NCI-H1694 (cell line): Measurements from ENCODE around the gene MPP3.

ENCODE experiments used
- DNase-seq: peaks from one replicate; lab custom pipeline; 2025; lab: John Stamatoyannopoulos, UW

Gene MPP3

DNA sequence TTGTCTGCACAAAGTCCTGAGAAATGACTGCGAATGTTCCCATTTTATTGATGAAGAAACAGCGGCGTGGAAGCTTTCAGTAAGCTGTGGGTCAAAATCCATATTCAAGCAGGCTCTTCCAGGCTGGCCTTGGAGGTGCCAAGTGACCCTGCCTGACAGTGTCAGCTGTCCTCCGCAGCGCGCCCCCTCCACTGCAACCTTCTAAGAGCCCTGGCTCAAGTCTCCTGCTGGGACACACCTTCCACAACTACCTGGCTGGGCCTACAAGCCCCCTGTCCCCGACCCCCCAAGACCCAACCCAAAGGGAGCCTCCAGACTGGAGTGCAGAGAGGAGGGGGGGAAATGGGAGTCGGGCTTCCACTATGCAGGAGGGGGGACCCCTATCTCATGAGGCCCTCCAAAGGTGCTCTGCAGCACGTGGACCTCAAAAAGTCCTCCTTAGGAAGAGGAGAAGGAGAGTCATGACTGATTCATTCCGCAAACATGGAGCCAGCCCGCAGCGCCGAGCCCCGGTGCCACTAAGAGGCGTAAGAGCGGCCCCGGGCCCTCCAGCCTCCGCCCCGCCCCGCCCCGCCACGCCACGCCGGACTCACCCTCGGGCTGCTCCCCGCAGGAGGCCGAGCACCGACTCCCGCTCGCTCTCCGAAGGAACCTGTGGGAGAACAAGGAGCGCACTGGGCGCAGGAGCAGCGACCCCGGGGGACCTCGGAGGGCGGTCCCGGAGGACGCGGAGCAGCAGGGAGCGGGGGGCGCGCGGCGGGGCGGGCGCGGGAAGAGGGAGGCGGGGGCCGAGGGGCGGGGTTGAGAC lies 574 bp downstream of the MPP3 start:
- DNase-seq, result no peak

DNA sequence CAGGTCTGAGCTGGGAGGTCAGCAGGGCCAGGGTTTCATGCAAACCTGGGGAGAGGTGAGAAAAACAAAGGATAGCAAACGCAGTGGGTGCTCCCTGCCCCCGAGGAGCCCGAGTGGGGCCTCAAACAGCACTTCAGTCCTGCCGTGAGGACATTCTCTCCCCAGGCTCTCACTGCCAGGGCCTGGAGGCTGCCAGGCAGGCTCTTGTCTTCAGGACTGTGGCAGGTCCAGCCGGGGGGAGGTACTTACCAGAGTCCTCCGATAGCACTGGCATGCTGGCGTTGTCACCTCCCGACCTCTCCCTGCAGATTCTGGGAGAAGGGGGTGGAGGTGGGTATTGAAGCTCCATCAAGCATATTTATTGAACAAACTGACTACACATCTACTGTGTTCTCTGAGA lies 1.3 kb downstream of the MPP3 start:
- no peak for DNase-seq

DNA sequence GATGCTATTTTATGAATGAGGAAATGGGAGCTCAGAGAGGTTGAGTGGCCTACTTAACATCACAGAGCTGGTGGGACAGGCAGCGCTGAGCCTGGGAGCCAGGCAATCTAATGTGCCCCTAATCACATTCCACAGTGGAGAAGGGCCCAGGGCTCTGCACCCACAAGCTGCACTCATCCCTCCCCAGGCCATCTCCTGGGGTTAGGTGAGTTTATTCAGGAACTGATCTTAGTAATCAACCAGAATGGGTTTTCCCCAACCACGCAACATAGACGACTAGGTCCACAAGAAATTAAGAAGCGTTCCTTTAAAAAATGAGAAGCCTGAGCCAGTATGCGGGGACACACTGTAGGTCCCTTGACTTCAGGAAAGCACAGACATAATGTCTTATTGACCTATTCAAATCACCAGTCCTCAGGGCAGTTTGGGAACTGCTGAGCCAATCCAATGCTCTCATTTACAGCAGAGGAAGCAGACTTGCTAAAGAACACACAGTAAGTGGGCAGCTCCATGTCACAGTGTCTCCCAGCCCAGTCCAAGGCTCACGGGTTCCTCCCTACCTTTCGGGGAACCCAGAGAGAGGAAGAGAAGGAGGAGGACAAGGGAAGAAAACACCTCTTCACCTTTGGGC lies 2.3 kb downstream of the MPP3 start:
- DNase-seq, result no peak

DNA sequence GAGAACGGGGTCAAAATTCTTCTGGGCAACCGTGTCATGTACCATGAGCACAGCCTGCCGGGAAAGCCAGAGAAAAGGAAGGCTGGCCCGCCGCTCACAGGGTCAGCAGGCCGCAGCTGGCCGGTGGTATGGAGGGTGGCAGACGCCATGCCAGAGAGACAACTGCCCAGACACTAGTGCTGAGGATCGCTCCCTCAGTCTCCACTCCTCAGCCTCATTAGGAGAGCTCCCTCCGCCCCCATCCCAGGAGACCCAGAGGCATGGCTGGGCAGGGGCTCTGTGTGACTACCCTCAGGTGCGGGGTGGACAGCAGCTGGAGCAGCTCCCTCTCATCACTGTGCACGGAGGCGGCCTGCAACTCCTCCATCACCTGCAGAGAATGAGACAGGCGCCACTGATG lies 3.2 kb downstream of the MPP3 start:
- DNase-seq, result no peak

DNA sequence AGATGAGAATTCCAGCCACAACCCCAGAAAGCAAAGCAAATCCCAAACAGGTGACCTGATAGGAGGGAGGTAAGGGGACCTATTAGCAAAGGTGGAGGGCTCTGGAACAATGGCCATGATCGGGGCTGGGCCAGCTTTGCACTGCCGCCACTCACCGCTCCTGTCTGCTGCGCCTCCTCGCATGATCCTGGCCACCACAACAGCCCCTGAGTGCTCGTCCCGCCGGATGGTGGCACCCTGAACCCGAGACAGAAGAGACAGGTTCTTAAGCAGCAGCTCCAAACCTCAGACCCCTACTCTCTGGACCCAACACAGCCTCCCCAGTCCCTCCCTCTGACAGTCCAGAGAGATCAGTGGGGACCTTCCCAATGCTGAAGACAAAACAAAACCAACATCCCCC lies 5.3 kb downstream of the MPP3 start:
- no peak for DNase-seq

DNA sequence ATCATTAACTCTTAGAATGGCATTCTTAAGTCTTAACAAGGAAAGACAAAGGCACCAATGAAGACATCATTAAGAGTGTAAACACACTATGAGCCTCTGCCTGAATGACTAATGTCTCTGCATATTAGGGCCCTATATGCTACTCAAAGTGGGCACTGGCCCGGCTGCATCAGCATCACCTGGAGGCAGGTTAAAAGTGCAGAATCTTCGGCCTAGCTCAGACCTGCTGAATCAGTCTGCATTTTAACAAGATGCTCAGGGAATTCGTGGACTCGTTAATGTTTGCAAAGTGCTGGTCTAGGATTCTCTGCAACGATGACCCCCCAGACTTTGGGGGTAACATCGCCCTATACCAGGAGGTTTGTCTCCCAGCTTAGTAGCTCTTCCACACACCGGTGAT lies 6.7 kb downstream of the MPP3 start:
- no peak for DNase-seq

DNA sequence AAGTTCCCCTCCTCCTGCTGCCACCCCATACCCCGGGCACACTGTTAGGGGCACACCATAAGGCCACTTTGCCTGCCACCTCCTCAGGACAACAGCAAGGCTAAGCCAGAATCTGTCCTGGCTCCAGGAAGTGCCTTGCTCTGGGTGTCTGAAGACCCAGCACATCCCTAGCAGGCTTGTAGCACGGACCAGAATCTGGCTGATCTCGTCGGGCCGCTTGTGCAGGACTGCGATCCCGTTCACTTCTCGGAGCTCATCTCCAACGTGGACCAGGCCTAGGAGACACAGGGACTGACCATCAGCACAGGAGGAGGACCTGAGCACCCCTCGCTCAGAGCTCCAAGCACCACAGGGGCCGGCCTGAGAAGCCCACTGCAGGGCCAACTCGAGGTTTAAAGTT lies 7.4 kb downstream of the MPP3 start:
- no peak for DNase-seq

DNA sequence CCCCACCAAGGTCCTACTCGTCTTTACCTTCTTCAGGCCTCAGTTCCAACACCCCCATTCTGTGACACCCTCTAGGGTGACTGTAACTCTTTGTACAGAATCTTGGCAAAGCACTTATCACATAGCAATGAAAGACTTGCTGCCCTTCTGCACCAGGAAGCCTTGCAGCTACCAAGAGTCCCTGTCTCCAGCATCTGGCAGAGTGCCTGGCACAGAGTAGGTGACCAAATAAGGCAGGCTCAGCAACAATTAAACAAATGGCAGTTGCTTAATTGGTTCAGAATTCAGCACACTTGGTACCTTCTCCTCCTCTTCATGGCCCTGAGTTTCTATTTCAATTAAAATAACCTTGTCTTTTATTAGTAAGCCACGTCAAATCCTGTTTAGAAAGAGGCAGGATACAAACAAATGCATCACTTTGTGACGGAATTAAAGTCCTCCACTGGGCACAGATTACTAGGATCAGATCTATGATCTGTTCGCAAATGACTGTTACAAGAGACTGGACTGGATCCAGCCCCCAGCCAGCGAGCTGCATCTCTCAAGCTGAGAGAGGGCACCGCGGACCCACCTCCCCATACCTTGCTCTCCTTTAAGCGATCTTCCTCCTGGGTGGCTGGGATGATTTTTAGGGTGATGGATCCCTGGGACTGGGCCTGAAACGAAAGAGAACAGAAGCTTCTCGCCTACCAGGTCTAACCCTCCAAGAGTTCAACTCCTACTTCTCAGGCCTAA lies 9.4 kb downstream of the MPP3 start:
- DNase-seq, result no peak

DNA sequence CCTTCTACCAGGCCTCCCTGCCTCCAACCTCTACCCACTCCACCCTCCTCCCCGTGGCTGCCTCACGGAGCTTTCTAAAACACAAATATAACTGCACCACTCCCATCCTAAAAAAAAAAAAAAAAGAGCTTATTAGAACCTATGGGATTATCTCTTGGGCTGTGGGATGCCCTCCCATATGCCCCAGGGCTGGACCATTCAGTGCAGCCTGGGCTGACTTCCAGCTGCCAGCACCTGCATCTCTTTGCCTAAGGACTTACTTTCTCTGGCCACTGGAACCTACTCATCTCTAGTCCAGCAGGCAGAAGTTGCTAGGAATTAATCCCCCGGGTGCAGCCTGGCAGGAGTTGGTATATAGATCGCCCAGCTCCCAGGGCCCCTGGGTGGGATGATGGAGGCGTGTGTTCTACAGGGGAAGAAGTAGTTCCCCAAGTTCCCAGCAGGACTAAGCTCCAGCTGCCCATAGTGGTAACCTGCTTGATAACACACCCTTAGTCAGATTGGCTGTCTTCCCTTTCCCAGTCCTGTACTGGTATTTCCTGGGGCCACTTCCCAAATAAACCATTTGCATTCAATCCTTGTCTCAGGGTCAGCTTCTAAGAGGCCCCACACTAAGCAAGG lies 10.3 kb downstream of the MPP3 start:
- DNase-seq, result no peak

DNA sequence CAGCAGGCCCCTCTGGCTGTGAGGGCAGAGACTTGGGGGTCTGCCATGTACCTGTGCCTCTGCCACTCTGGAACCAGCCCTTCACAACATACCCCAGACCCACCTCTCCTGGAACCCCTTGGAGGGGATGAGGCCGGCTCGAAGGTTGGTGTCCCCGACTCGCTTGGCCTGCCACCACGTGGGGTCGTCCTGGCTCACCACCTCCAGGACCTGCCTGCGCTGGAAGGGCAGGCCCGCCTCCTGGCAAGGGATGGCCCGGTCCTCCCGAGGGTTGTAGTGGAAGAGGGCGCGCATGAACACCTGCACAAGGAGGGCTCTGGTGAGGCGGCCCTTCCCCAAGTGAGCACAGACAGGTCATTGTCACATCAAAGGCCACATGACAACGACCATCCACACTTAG lies 12.2 kb downstream of the MPP3 start:
- no peak for DNase-seq

DNA sequence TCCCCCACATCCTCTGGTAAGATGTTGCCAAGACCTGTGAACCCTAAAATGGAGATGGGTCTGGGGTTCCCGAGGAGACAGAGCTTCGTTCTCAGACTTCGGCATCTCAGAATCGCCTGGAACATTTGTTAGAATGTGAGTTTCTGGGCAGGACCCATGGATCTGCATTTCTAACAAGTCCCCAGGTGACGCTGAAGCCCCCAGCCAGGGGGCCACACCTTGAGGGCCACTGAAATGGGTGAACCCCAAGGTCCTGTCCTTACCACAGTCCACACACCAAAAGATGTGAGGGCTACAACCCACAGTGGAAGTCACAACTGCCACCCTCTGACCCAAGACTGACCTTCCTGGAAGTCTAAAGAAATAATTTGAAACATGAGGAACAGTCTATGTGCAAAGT lies 14.0 kb downstream of the MPP3 start:
- no peak for DNase-seq

DNA sequence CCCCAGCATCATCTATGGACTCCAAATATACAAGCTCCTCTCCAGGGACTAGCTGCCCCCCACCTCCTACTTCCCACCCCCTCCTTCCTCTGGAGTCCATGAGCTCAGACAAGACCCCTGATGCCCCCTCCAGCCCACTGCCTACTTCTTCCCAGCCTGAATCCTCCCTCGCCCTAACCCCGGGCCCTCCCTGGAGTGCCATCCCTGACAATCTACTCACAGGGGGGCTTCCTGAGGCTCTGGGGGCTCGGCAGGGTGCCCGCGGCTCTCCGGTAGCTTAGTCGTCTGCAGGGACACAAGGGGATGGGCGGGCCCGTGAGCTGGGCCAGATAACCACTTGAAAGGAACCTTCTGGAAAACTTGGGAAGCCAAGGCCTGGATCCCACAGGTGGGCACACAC lies 15.1 kb downstream of the MPP3 start:
- DNase-seq, result no peak

DNA sequence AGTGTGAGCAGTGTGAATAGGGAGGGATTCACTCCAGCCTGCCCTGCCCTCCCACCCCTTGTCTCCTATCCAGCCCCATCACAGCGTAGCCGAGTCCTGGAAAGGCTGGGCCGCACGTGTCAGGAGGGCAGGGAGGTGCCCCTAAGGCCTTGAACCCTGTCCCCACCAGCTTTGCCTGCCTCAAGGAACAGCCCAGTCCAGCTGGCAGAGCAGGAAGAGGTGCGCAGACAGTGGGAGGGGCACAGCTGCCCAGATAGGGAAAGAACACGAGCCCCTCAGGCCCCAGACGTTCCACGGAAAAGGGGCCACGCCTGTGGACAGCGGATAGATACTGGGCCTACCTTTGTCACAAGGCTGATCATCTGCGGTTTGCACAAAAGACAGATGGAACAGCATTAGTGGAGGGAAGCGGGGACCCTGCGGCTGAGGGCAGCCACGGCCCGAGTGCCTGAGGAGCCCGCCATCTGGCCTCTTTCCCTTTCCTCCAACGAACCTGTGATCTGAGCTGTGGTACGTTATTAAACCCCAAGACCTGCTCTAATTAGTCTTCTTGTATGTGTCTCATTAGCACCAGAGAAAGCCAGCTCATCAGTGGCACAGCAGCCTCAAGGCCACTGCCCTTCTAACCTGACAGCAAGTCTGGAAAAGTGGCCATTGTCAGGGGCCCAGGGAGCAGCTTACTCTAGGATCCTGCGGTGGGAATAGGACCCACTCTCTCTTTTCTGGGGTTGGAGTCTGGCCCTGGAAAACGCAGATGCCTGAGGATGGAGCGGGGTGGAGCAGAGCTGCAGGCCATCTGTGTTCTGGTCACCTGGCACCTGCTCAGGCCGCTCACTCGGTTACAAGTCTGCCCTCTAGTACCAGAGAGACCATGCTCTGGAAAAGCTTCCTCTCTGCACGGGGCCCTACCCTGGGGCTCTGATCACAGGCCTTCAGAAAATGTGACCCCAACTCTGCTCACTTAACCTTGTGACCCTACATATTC lies 16.3 kb downstream of the MPP3 start:
- DNase-seq, result no peak

DNA sequence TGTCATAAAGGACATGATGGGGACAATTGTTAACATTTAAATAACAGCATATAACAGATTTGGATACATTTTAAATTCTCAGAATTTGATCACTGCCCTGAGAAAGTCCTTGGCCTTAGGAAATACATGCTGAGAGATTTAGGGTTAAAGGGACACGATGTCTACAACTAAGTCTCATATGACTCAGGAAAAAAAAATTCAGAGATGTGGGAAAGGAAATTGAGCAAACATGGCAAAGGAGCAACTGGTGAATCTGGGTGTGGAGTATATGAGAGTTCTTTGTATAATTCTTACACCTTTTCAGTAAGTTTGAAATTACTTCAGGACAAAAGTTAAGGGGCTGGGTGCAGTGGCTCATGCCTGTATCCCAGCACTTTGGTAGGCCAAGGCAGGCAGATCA lies 18.2 kb downstream of the MPP3 start:
- no peak for DNase-seq

DNA sequence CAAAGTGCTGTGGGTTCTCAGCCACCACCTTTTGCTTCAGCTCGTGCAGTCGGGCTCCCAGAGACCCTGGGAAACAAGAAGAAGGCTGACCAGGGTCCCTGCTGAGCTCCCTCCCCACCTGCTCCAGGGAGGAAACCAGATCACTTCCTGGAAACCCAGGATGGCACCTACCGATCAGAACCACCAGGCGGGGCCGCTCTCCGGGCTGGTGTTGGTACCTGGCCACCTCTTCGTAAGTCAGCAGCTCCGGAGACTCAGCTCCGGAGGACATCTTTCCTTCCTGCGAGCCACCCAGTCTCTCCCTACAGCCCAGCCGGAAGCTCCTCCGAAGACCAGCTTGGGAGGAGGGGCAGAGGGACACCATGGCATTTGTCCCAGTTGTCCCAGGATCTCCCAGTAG lies 18.9 kb downstream of the MPP3 start:
- DNase-seq, result no peak

DNA sequence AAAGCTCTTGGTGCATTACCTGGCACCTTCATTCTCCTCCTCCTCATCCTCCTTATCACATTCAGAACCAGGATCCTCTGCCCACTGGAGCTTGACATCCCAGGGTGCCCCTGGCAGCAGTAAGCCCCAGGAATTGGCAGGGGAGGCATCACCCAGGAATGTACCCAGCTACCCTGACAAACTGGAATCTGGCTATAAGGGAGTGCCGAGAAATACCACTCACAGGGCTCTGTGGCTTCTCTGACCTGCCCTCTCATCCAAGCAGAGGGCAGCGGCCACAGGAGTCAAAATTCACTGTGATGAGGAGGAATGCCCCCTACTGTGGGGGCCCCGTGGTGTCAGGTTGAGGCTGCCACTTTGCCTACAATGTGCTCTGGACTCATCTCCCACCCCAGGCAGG lies 19.6 kb downstream of the MPP3 start:
- no peak for DNase-seq

DNA sequence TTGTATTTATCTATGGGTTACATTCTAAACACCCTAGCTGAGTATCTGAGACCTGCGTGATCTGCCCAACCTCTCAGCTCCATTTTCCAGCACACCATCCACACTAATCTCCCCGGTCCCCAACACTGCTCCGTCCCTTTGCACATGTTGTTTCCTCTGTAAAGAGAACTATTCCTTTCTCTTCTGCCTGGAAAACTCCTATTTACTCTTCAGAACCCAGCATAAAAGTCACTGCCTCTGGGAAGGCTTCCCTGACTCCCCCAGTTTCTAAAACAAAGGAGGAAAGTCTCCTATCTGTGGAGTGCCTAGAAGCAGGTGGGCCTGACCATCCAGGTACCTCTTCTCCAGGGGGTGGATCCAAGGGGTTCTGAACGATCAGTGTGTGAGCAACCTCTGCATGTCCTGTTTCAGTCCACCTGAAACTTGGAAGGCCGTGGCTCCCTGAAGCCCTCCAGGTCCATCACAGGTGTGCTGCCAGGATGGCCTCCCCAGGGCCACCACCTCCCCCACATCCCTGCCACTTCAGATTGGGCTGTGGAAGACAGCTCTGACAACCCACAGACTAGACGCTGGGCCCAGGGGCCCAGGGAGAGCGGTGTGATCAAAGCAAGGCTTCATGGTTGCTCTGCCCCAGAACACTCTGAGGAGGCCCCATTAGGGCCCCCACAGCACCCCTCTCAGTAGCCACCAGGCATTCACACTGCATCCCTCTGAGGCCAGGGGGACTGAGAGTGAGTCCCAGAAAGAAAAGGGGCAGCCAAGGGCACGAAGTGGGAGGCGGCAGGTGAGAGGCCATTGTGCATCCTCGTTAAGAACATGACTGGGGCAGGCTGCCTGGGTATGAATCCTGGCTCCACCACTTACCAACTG lies 20.3 kb downstream of the MPP3 start:
- DNase-seq, result no peak

DNA sequence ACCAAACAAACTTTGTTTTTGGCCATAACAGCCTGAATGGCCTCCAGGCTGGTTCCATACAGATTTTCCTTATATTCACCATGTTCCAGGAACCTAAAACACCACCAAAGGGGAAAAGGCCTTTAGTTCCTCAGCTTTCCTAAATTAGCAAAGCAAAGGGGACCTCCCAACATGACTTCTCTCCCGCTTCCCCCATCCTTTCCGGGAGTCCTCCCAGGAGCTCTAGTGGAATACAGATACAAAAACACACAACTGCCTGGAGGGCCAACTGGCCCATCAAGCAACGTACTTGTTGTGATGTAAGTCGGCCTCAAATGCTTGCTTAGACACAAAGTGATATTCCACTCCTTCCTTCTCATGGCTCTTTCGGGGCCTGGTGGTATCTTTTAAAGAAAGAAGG lies 22.1 kb downstream of the MPP3 start:
- no peak for DNase-seq

DNA sequence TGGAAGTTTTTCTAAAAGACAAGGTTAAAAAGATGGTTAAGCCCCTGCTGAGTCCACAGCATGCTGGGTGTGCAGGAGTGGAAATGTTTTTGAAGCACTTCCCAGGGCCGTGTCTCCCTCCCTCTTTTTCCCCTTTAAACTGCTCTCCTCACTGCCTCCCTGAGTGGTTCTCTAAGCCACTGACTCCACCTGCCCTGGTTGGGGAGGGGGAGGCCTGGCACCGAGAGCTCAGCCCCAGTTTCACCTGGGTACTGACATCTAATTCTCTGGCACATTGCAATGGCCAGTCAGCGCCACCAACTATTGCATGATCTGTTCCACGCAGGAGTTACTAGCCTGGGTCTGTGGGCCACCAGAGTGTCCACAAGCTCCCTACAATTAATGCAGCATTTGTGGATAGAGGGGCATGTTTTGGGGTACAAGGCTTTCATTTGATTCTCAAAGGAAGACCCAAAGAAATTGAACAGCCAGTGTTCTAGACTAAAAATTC lies 22.7 kb downstream of the MPP3 start:
- DNase-seq, result no peak

DNA sequence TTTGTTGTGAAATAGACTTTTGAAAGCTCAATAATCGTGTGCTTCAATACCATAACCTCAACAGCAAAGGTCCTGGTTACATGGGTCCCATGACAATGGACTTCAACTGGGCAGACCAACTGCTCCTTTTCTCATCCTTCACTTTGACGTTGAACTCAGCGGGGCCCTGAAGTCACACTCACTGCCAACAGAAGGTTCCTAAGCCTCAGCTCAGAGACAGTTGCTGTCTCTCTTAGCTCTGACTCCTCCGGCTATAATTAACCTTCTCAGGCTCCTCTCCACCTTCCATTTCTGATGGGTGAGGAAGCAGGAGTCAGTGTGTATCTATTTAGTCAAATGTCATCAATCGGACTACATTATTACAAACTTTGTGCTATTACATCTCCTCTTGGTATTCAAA lies 23.8 kb downstream of the MPP3 start:
- DNase-seq, result no peak
